HG03135 (cell line): ENCODE data around the gene INTS1.
"Not testable (repeated sequence)": the region's sequence is repeated elsewhere in the genome, so short reads cannot be mapped to it uniquely, and the experiment has no call there.

ENCODE experiments used
- ATAC-seq: cut with Tn5 transposase; IDR thresholded peaks from one replicate; pipeline ENCODE4 v1.9.1; 2021; ENCODE audit warnings: mild to moderate bottlenecking, moderate library complexity; ENCODE audit not compliant: unreplicated experiment

INTS1 gene

GRCh38 chr7:1449951-1450350, 54.2 kb downstream of the INTS1 start:
- no peak for ATAC-seq

GRCh38 chr7:1449501-1449900, 54.7 kb downstream of the INTS1 start:
- no peak for ATAC-seq

- ATAC-seq = no peak
These were observed 55.2 kb downstream of the INTS1 start for GRCh38 chr7:1448958-1449357.

- no peak for ATAC-seq
These were observed 56.5 kb downstream of the INTS1 start for GRCh38 chr7:1447551-1448244.

GRCh38 chr7:1447112-1447511, 57.1 kb downstream of the INTS1 start:
- ATAC-seq = no peak

GRCh38 chr7:1446620-1447032, 57.6 kb downstream of the INTS1 start:
- no peak for ATAC-seq

- not testable (repeated sequence) for ATAC-seq
These were observed 58.2 kb downstream of the INTS1 start for GRCh38 chr7:1446026-1446425.

- no peak for ATAC-seq
These were observed 58.8 kb downstream of the INTS1 start for GRCh38 chr7:1445341-1445740.

GRCh38 chr7:1444925-1445322, 59.3 kb downstream of the INTS1 start:
- no peak for ATAC-seq

GRCh38 chr7:1444214-1444924, 59.8 kb downstream of the INTS1 start:
- no peak for ATAC-seq

GRCh38 chr7:1443587-1444200, 60.5 kb downstream of the INTS1 start:
- not testable (repeated sequence) for ATAC-seq

GRCh38 chr7:1442355-1443124, 61.6 kb downstream of the INTS1 start:
- no peak for ATAC-seq

- no peak for ATAC-seq
These were observed 62.4 kb downstream of the INTS1 start for GRCh38 chr7:1441615-1442354.

GRCh38 chr7:1440620-1441019, 63.6 kb downstream of the INTS1 start:
- ATAC-seq = no peak

GRCh38 chr7:1439373-1440363, 64.5 kb downstream of the INTS1 start:
- no peak for ATAC-seq

- ATAC-seq = no peak
These were observed 65.4 kb downstream of the INTS1 start for GRCh38 chr7:1438821-1439220.

- no peak for ATAC-seq
These were observed 66.0 kb downstream of the INTS1 start for GRCh38 chr7:1438208-1438607.

GRCh38 chr7:1437155-1437880, 66.9 kb downstream of the INTS1 start:
- ATAC-seq = no peak

GRCh38 chr7:1436608-1437007, 67.6 kb downstream of the INTS1 start:
- no peak for ATAC-seq
